ENCODE results near the gene PPY.

PPY gene

DNA sequence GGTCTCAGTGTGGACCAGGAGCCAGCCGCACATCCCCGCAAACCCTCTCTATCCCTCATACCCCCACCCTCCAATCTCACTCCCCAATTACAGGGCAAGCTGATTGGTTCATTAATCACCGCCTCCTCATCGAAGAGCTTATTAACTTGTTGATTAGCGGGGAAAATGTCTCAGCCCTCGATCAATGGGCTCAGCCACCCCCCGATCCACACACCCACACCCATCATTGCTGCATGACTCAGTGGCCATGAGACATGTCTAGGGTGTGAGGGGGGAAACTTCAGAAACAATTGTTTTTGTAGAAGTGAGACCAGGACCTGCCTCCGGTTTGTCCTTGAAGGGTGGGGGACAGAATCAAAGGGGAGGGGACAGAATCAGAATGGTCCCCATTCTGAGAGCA is 13.9 kb upstream of the PPY start:
- Histone ChIP-seq H3K9ac (no peak overlapping the region), H3K4me1 (peaks cover 2% of the 10 kb centered on the region), H3K27ac (no peak overlapping the region), H3K4me3 (ENCODE audit: low read depth, low read length) (no peak overlapping the region), H3K36me3 (ENCODE audit: control insufficient read depth, insufficient read depth, low read length) (no peaks in the 10 kb centered on the region), H3K9me3 (ENCODE audit: control insufficient read depth, low read length) (no peaks in the 10 kb centered on the region), H3K4me2 (ENCODE audit: low read length) (no peak overlapping the region), H3K79me2 (no peaks in the 10 kb centered on the region), H3K27me3 (ENCODE audit: control insufficient read depth, insufficient read depth, low read length) (no peaks in the 10 kb centered on the region), H2AFZ (no peak overlapping the region)
- TF ChIP-seq, protein P1, sequence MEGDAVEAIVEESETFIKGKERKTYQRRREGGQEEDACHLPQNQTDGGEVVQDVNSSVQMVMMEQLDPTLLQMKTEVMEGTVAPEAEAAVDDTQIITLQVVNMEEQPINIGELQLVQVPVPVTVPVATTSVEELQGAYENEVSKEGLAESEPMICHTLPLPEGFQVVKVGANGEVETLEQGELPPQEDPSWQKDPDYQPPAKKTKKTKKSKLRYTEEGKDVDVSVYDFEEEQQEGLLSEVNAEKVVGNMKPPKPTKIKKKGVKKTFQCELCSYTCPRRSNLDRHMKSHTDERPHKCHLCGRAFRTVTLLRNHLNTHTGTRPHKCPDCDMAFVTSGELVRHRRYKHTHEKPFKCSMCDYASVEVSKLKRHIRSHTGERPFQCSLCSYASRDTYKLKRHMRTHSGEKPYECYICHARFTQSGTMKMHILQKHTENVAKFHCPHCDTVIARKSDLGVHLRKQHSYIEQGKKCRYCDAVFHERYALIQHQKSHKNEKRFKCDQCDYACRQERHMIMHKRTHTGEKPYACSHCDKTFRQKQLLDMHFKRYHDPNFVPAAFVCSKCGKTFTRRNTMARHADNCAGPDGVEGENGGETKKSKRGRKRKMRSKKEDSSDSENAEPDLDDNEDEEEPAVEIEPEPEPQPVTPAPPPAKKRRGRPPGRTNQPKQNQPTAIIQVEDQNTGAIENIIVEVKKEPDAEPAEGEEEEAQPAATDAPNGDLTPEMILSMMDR (IDR thresholded peaks at IDR 0.05): no peak

DNA sequence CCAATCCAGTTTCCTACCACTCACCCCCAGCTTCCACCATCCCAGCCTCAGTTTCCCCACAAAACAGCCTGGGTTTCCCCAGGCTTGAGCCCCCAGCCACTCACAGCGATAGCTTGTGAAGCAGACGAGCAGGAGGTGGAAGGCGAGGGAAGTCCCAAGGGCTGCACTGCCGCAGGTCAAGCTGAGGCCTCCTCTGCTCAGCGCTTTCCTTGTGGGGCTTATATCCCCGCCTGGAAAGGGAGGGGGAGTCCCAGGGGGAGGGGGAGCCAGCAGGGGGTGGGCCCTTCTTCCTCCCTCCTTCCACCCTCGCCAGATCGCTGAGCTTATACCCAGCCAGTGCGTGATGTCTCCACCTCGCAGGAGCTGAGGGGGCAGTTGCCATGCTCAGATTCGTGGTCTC is 11.5 kb upstream of the PPY start, which contains the start of gene PYY:
PYY (minus strand) TSS at position 195 of the 400 bp plus-strand sequence. CDS start 457 bp downstream, outside the sequence.
- Histone ChIP-seq H3K4me2 (ENCODE audit: low read length) (no peak within 1 kb of the TSS), H3K9ac (no peak within 1 kb of the TSS), H3K4me3 (ENCODE audit: low read depth, low read length) (no peak within 1 kb of the TSS), H3K9me3 (ENCODE audit: control insufficient read depth, low read length) (no peaks in the 10 kb centered on the region), H3K27ac (no peak within 1 kb of the TSS), H3K36me3 (ENCODE audit: control insufficient read depth, insufficient read depth, low read length) (no peaks in the 10 kb centered on the region), H3K4me1 (peaks cover 15% of the 10 kb centered on the region), H3K27me3 (ENCODE audit: control insufficient read depth, insufficient read depth, low read length) (no peaks in the 10 kb centered on the region), H3K79me2 (no peaks in the 10 kb centered on the region), H2AFZ (no peak within 1 kb of the TSS)
- TF ChIP-seq, protein P1 (IDR thresholded peaks at IDR 0.05): no peak

DNA sequence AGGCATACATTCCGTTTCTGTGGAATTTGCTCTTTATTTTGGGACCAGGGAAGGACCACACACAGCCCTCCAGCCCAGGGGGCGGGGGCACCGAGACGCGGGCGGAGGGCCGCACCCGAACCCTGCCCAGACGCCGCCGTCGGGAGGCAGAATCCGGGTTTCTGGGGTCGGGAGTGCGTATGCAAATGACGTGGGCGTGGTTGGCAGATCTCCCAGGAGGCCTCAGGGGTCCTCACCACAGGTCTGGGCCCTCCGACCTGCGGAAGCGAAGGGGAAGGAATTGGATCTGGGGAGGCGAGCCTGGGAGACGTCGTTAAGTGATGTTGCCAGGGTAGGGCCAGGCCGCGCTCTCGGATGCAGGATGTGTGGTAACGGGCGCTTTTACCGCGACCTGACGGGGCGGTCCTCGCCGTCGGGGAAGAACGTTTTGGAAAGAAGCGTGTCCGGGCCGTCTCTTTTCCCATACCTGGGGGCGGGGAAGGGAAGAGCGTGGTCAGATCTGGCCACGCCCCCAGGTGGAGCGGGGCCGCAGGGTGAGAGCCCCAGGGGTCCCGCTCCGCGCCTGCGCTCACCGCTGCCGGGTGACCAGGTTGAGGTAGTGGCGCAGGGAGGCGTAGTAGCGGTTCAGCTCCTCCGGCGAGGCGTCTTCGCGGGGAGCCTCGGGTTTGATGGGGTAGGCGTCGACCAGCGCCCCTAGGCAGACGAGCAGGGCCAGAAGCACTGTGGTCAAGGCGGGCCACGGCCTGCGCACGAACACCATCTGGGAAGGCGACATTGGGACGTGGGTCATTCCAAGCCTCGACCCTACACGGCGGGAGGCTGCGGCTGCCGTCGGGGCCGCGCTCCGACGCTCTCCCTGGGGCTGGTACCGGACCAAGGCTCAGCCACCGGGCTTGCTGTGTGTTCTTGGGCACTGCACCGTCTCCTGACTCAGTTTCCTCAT is 10.7 kb upstream of the PPY start:
- H3K27me3 ChIP-seq (ENCODE audit: control insufficient read depth, insufficient read depth, low read length): no peaks in the 10 kb centered on the region
- no peak overlapping the region for H3K9ac ChIP-seq
- no peak overlapping the region for H3K27ac ChIP-seq
- H3K9me3 ChIP-seq (ENCODE audit: control insufficient read depth, low read length): no peaks in the 10 kb centered on the region
- no peak overlapping the region for H2AFZ ChIP-seq
- TF ChIP-seq, protein P1 (IDR thresholded peaks at IDR 0.05): no peak
- H3K4me3 ChIP-seq (ENCODE audit: low read depth, low read length): no peak overlapping the region
- H3K4me1 ChIP-seq: peaks cover 21% of the 10 kb centered on the region
- no peaks in the 10 kb centered on the region for H3K36me3 ChIP-seq (ENCODE audit: control insufficient read depth, insufficient read depth, low read length)
- H3K4me2 ChIP-seq (ENCODE audit: low read length): no peak overlapping the region
- H3K79me2 ChIP-seq: no peaks in the 10 kb centered on the region

DNA sequence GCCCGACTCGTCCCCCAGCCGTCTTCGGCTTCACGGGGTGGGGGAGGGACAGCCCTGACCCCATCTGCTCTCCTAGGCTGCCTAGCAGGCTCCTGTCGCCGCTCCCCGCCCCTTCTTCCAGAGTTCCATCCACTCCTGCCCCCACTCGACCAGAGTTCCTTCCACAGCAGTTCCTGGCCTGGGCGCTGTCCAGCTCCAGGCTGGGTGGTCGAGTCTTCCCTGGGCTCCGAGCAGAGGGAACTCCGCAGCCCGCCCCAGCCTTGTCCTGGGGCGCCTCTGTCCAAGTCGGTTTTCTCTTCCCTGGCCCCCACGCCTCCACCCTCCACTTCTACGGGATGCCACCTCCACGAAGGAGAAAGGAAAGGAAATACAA is 10.1 kb upstream of the PPY start:
- Histone ChIP-seq H3K4me1 (peaks cover 28% of the 10 kb centered on the region), H3K4me3 (ENCODE audit: low read depth, low read length) (no peak overlapping the region), H3K79me2 (no peaks in the 10 kb centered on the region), H3K36me3 (ENCODE audit: control insufficient read depth, insufficient read depth, low read length) (no peaks in the 10 kb centered on the region), H3K27me3 (ENCODE audit: control insufficient read depth, insufficient read depth, low read length) (no peaks in the 10 kb centered on the region), H3K9ac (no peak overlapping the region), H3K27ac (no peak overlapping the region), H3K4me2 (ENCODE audit: low read length) (no peak overlapping the region), H3K9me3 (ENCODE audit: control insufficient read depth, low read length) (no peaks in the 10 kb centered on the region), H2AFZ (no peak overlapping the region)
- TF ChIP-seq, protein P1 (IDR thresholded peaks at IDR 0.05): no peak
